H9 (cell line): ENCODE results near the gene SMTN. TPM values are rescaled to one million over a fixed set of nuclear protein-coding genes. Genes with fewer than 3 reads are reported as not detected.

Experiments
- DNase-seq: peaks from one replicate; pipeline ENCODE4 v3.0.0-alpha.2; 2017
- H2AFZ ChIP-seq: one replicate; pipeline ENCODE4 v1.6.1; 2013; ENCODE audit warnings: mild to moderate bottlenecking, low read length, control low read depth, moderate library complexity
- H2AK5ac ChIP-seq: 2 replicates; pipeline ENCODE4 v1.6.1; 2013; ENCODE audit warnings: low read length, control low read depth, mixed read lengths; ENCODE audit not compliant: insufficient read length
- H2BK120ac ChIP-seq: one replicate; pipeline ENCODE4 v1.6.1; 2013; ENCODE audit warnings: low read depth, mild to moderate bottlenecking, low read length, control low read depth, inconsistent platforms; ENCODE audit not compliant: poor library complexity, severe bottlenecking
- H2BK12ac ChIP-seq: 2 replicates; pipeline ENCODE4 v1.6.1; 2013; ENCODE audit warnings: low read length, control low read depth, mixed read lengths, low read depth; ENCODE audit not compliant: insufficient read length
- H2BK15ac ChIP-seq: 2 replicates; pipeline ENCODE4 v1.6.1; 2013; ENCODE audit warnings: low read depth, low read length, control low read depth
- H2BK20ac ChIP-seq: one replicate; pipeline ENCODE4 v1.6.1; 2013; ENCODE audit warnings: low read depth, mild to moderate bottlenecking, low read length, control low read depth, inconsistent platforms; ENCODE audit not compliant: poor library complexity, severe bottlenecking
- H2BK5ac ChIP-seq: 2 replicates; pipeline ENCODE4 v1.6.1; 2013; ENCODE audit warnings: low read length, control low read depth, mixed read lengths; ENCODE audit not compliant: insufficient read length
- H3K14ac ChIP-seq: 2 replicates; pipeline ENCODE4 v1.6.1; 2013; ENCODE audit warnings: low read length, control low read depth; ENCODE audit not compliant: insufficient read depth
- H3K18ac ChIP-seq: 2 replicates; pipeline ENCODE4 v1.6.1; 2013; ENCODE audit warnings: low read depth, mild to moderate bottlenecking, mixed read lengths, low read length, control low read depth; ENCODE audit not compliant: insufficient read length
- H3K23ac ChIP-seq: 2 replicates; pipeline ENCODE4 v1.6.1; 2013; ENCODE audit warnings: low read length, control low read depth, mixed read lengths, low read depth; ENCODE audit not compliant: insufficient read length
- H3K23me2 ChIP-seq: 2 replicates; pipeline ENCODE4 v1.6.1; 2013; ENCODE audit warnings: low read depth, mild to moderate bottlenecking, mixed read lengths, low read length, control low read depth; ENCODE audit not compliant: insufficient read length, poor library complexity, severe bottlenecking
- H3K27ac ChIP-seq: 2 replicates; pipeline ENCODE4 v1.5.1; 2013; ENCODE audit warnings: low read length, control low read depth, mixed read lengths, low read depth; ENCODE audit not compliant: insufficient read length
- H3K27me3 ChIP-seq: 2 replicates; pipeline ENCODE4 v1.6.1; 2013; ENCODE audit warnings: low read length, control low read depth, inconsistent platforms; ENCODE audit not compliant: insufficient read depth
- H3K4ac ChIP-seq: 2 replicates; pipeline ENCODE4 v1.6.1; 2013; ENCODE audit warnings: low read depth, mild to moderate bottlenecking, control low read depth, inconsistent platforms, low read length, moderate library complexity
- H3K4me1 ChIP-seq: 2 replicates; pipeline ENCODE4 v1.6.1; 2013; ENCODE audit warnings: low read length, control low read depth, inconsistent platforms; ENCODE audit not compliant: insufficient read depth
- H3K4me2 ChIP-seq: 2 replicates; pipeline ENCODE4 v1.6.1; 2013; ENCODE audit warnings: low read length, control low read depth, mixed read lengths; ENCODE audit not compliant: insufficient read length, insufficient read depth
- H3K56ac ChIP-seq: 2 replicates; pipeline ENCODE4 v1.6.1; 2013; ENCODE audit warnings: low read depth, mild to moderate bottlenecking, mixed read lengths, low read length, control low read depth; ENCODE audit not compliant: insufficient read length
- H3K79me1 ChIP-seq: 2 replicates; pipeline ENCODE4 v1.6.1; 2013; ENCODE audit warnings: low read depth, mild to moderate bottlenecking, moderate library complexity, low read length, control low read depth, inconsistent platforms; ENCODE audit not compliant: insufficient read depth, poor library complexity, severe bottlenecking
- H3K79me2 ChIP-seq: 2 replicates; pipeline ENCODE4 v1.6.1; 2013; ENCODE audit warnings: low read length, control low read depth, inconsistent platforms; ENCODE audit not compliant: insufficient read depth
- H3K9ac ChIP-seq: 2 replicates; pipeline ENCODE4 v1.6.1; 2013; ENCODE audit warnings: low read length, control low read depth, mixed read lengths; ENCODE audit not compliant: insufficient read length; ENCODE audit errors: extremely low read depth
- H3K9me3 ChIP-seq: one replicate; pipeline ENCODE4 v1.6.1; 2013; ENCODE audit warnings: low read depth, low read length, inconsistent platforms; ENCODE audit not compliant: control insufficient read depth
- H3T11ph ChIP-seq: one replicate; pipeline ENCODE4 v1.6.1; 2013; ENCODE audit warnings: mild to moderate bottlenecking, low read length, control low read depth, inconsistent platforms
- H4K20me1 ChIP-seq: one replicate; pipeline ENCODE4 v1.6.1; 2013; ENCODE audit not compliant: control insufficient read depth, insufficient read length, insufficient read depth
- H4K5ac ChIP-seq: 2 replicates; pipeline ENCODE4 v1.6.1; 2013; ENCODE audit warnings: low read depth, mild to moderate bottlenecking, mixed read lengths, low read length, control low read depth; ENCODE audit not compliant: insufficient read length
- H4K8ac ChIP-seq: replicated peaks from 2 replicates; pipeline ENCODE4 v1.6.1; 2013; ENCODE audit warnings: low read length, control low read depth, mixed read lengths, low read depth; ENCODE audit not compliant: insufficient read length
- H4K91ac ChIP-seq: 2 replicates; pipeline ENCODE4 v1.6.1; 2013; ENCODE audit warnings: low read depth, mild to moderate bottlenecking, moderate library complexity, mixed read lengths, low read length, control low read depth; ENCODE audit not compliant: insufficient read length
- H3K27ac Mint-ChIP-seq, 3 experiments: 2 replicates in 2 of 3; 3 replicates in 1 of 3; pipeline ENCODE4 v1.8.0; 2020 to 2021; ENCODE audit warnings: mixed read lengths in 3 of 3, mild to moderate bottlenecking in 1 of 3, moderate library complexity in 1 of 3
- H3K27me3 Mint-ChIP-seq: 2 replicates; pipeline ENCODE4 v1.8.0; 2021; ENCODE audit warnings: low read depth, mild to moderate bottlenecking, moderate library complexity, mixed read lengths
- H3K36me3 Mint-ChIP-seq, 3 experiments: 2 replicates in 2 of 3; 3 replicates in 1 of 3; pipeline ENCODE4 v1.8.0; 2020 to 2021; ENCODE audit warnings: low read depth in 3 of 3, mixed read lengths in 3 of 3; ENCODE audit not compliant: insufficient read depth in 1 of 3
- H3K4me1 Mint-ChIP-seq, 2 experiments: 2 replicates each; pipeline ENCODE4 v1.8.0; 2020; ENCODE audit warnings: mixed read lengths in 2 of 2
- H3K4me3 Mint-ChIP-seq, 2 experiments: 2 replicates in 1 of 2; 3 replicates in 1 of 2; pipeline ENCODE4 v1.8.0; 2020 to 2021; ENCODE audit warnings: mild to moderate bottlenecking in 2 of 2, mixed read lengths in 2 of 2, moderate library complexity in 1 of 2
- H3K9me3 Mint-ChIP-seq, 2 experiments: 2 replicates in 1 of 2; 3 replicates in 1 of 2; pipeline ENCODE4 v1.8.0; 2020; ENCODE audit warnings: mild to moderate bottlenecking in 2 of 2, mixed read lengths in 2 of 2, moderate library complexity in 1 of 2
- WGBS: extraction: QIAGEN DNeasy Blood & Tissue Kit; methylation state at CpG from one replicate; pipeline ENCODE4 v1.1.7; 2013; ENCODE audit warnings: missing lambda C conversion rate, low lambda C conversion rate, mixed read lengths; ENCODE audit not compliant: insufficient read length; ENCODE audit errors: extremely low coverage; 5-methylcytosine and 5-hydroxymethylcytosine counted together
- total RNA-seq: library from RNA; stranded (reverse); gene quantifications from 2 replicates; pipeline ENCODE4 v1.2.1, GENCODE V29; 2021
- TF ChIP-seq, protein P1 (sequence below): fragments of 200-600 bp; sonication (generic); conservative IDR thresholded peaks from 3 replicates; pipeline ENCODE4 v1.8.0; 2021; ENCODE audit warnings: antibody characterized with exemption, mild to moderate bottlenecking

Gene SMTN
- total RNA-seq, 1 experiment from 2014 or later = 23.4 TPM

DNA sequence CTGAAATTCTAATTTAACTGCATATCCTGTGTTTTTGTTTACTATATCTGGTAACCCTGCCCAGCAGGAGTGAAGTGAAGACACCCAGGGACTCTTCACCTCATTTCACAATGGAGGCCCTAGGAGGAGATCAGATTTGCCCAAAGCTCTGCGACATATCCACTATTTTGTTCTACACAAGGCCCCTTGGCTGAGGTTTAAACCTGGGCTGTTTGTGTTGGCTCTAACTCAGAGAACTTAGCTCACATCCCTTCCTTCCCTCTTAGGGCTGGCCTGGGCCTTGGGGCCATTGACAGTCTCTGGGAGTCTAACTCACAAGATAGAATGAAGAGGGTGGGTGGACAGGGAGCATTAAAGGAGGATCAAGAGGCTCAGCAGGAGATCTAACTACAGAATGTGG lies 67.4 kb downstream of the SMTN start:
- Histone ChIP-seq H2BK12ac (no peak overlapping the region), H2AK5ac (no peak overlapping the region), H4K8ac (no peak overlapping the region), H3K9ac (no peak overlapping the region), H3K79me2 (no peaks in the 10 kb centered on the region), H2BK120ac (no peak overlapping the region), H3K56ac (no peak overlapping the region), H3K4me2 (no peak overlapping the region), H3K27me3 (no peaks in the 10 kb centered on the region), H3K4ac (no peak overlapping the region), H2BK5ac (no peak overlapping the region), H3K27ac (no peak overlapping the region), H3K23me2 (no peaks in the 10 kb centered on the region), H3K18ac (no peak overlapping the region), H2BK20ac (no peak overlapping the region), H3T11ph (no peak overlapping the region), H4K20me1 (no peaks in the 10 kb centered on the region), H3K14ac (no peak overlapping the region), H3K79me1 (no peaks in the 10 kb centered on the region), H2AFZ (no peak overlapping the region), H3K23ac (no peak overlapping the region), H2BK15ac (no peak overlapping the region), H4K5ac (no peak overlapping the region), H3K4me1 (no peaks in the 10 kb centered on the region), H4K91ac (no peak overlapping the region), H3K9me3 (peaks cover 5% of the 10 kb centered on the region)
- DNase-seq = no peak
- no CpG with 5 or more reads among the region's 1 CpG for WGBS
- Mint-ChIP-seq H3K4me1 (peaks cover 0 to 4% of the 10 kb centered on the region in 2 experiments; a peak in 2 of 4 replicates), H3K9me3 (peaks cover 27 to 29% of the 10 kb centered on the region in 2 experiments), H3K27me3 (peaks cover 31% of the 10 kb centered on the region), H3K27ac (no peak overlapping the region; a peak in 1 of 7 replicates), H3K4me3 (no peak overlapping the region), H3K36me3 (peaks cover 0 to 13% (median 5%) of the 10 kb centered on the region in 3 experiments; a peak in 3 of 7 replicates)
- TF ChIP-seq, protein P1, sequence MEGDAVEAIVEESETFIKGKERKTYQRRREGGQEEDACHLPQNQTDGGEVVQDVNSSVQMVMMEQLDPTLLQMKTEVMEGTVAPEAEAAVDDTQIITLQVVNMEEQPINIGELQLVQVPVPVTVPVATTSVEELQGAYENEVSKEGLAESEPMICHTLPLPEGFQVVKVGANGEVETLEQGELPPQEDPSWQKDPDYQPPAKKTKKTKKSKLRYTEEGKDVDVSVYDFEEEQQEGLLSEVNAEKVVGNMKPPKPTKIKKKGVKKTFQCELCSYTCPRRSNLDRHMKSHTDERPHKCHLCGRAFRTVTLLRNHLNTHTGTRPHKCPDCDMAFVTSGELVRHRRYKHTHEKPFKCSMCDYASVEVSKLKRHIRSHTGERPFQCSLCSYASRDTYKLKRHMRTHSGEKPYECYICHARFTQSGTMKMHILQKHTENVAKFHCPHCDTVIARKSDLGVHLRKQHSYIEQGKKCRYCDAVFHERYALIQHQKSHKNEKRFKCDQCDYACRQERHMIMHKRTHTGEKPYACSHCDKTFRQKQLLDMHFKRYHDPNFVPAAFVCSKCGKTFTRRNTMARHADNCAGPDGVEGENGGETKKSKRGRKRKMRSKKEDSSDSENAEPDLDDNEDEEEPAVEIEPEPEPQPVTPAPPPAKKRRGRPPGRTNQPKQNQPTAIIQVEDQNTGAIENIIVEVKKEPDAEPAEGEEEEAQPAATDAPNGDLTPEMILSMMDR = no peak
